GM12878 (cell line): ENCODE results near the gene KRTAP15-1. TPM values are rescaled to one million over a fixed set of nuclear protein-coding genes. Genes with fewer than 3 reads are reported as not detected.

Source experiments
- ATAC-seq: fragments of 200-7000 bp; cut with Tn5 transposase; 3 replicates; pipeline ENCODE4 v1.9.1; 2020; ENCODE audit warnings: mild to moderate bottlenecking, moderate library complexity
- BruUV-seq: library from RNA; stranded (reverse); fragments of 400-500 nt; replicated peaks from 2 replicates; lab custom pipeline; 2021; lab: Mats Ljungman, UMichigan
- CTCF ChIA-PET: fragments of 300-600 bp; sonication (Branson Sonifier 250); formaldehyde crosslinking; extraction: SDS; loops from one replicate; lab custom pipeline; 2021; ENCODE audit warnings: inconsistent platforms; lab: Yijun Ruan, JAX
- POLR2A ChIA-PET: fragments of 350-600 bp; formaldehyde crosslinking; extraction: SDS; loops from one replicate; lab custom pipeline; 2021; ENCODE audit warnings: inconsistent platforms; lab: Charles Lee
- RAD21 ChIA-PET: fragments of 300-600 bp; sonication (Branson Sonifier 250); formaldehyde crosslinking; loops from one replicate; lab custom pipeline; 2023; ENCODE audit warnings: antibody characterized with exemption; ENCODE audit not compliant: unreplicated experiment; lab: Charles Lee
- SMC1A ChIA-PET: fragments of 300-600 bp; sonication (Branson Sonifier 250); formaldehyde crosslinking; loops from one replicate; lab custom pipeline; 2023; ENCODE audit not compliant: unreplicated experiment, uncharacterized antibody; lab: Charles Lee
- DNase-seq: peaks from one replicate; pipeline ENCODE4 v3.0.0-alpha.2; 2011; ENCODE audit warnings: low read depth, low spot score
- FAIRE-seq: peaks from 3 replicates; lab custom pipeline; 2011; peaks lifted over from hg19 to GRCh38; lab: Jason Lieb, UNC
- H2AFZ ChIP-seq: 2 replicates; pipeline ENCODE4 v1.6.0; 2011; ENCODE audit warnings: low read depth, low read length, control low read depth; ENCODE audit not compliant: control insufficient read depth
- H3K27ac ChIP-seq: 2 replicates; pipeline ENCODE4 v1.5.1; 2011; ENCODE audit warnings: control low read depth; ENCODE audit not compliant: control insufficient read depth, insufficient read depth
- H3K27me3 ChIP-seq, 2 experiments: replicated peaks in 1 of 2; 2 replicates each; pipeline versions ENCODE4 v1.6.0 to v1.6.1; 2011; ENCODE audit warnings: low read length in 1 of 2; ENCODE audit not compliant: control insufficient read depth in 2 of 2, insufficient read depth in 2 of 2
- H3K36me3 ChIP-seq, 2 experiments: 2 replicates each; pipeline ENCODE4 v1.5.1; 2011; ENCODE audit warnings: low read length in 1 of 2; ENCODE audit not compliant: control insufficient read depth in 2 of 2, insufficient read depth in 2 of 2
- H3K4me1 ChIP-seq: 2 replicates; pipeline ENCODE4 v1.6.1; 2011; ENCODE audit warnings: mild to moderate bottlenecking, low read length, moderate library complexity, mixed read lengths; ENCODE audit not compliant: control insufficient read depth, insufficient read depth
- H3K4me2 ChIP-seq: 2 replicates; pipeline ENCODE4 v1.6.0; 2011; ENCODE audit warnings: control low read depth; ENCODE audit not compliant: control insufficient read depth, insufficient read depth
- H3K4me3 ChIP-seq: fragments of 200-600 bp; sonication (generic); 2 replicates; pipeline ENCODE4 v1.5.1; 2016
- H3K79me2 ChIP-seq: 2 replicates; pipeline ENCODE4 v1.6.0; 2011; ENCODE audit warnings: low read length; ENCODE audit not compliant: control insufficient read depth, insufficient read depth
- H3K9ac ChIP-seq: 2 replicates; pipeline ENCODE4 v1.8.0; 2011; ENCODE audit warnings: low read length, control low read depth, mixed read lengths; ENCODE audit not compliant: control insufficient read depth, insufficient read depth
- H3K9me3 ChIP-seq: replicated peaks from 3 replicates; pipeline ENCODE4 v1.5.1; 2011; ENCODE audit warnings: mild to moderate bottlenecking, low read length; ENCODE audit not compliant: control insufficient read depth, insufficient read depth
- H4K20me1 ChIP-seq: 2 replicates; pipeline ENCODE4 v1.6.0; 2011; ENCODE audit not compliant: control insufficient read depth, insufficient read depth
- EGR1 ChIP-seq, 2 experiments: IDR thresholded peaks; 1 replicate in 1 of 2; 2 replicates in 1 of 2; pipeline ENCODE4 v1.6.1; 2011 to 2012; ENCODE audit warnings: low read depth in 2 of 2, low read length in 2 of 2, borderline replicate concordance in 1 of 2, mild to moderate bottlenecking in 1 of 2, moderate library complexity in 1 of 2
- PAX8 ChIP-seq: fragments of 450-650 bp; IDR thresholded peaks from 2 replicates; pipeline ENCODE4 v1.6.1; 2017; ENCODE audit warnings: mild to moderate bottlenecking, moderate library complexity
- RAD51 ChIP-seq: fragments of 450-650 bp; IDR thresholded peaks from 2 replicates; pipeline ENCODE4 v1.6.1; 2016; ENCODE audit warnings: moderate library complexity, mild to moderate bottlenecking, inconsistent platforms
- YY1 ChIP-seq: IDR thresholded peaks from 2 replicates; pipeline ENCODE4 v1.6.1; 2011; ENCODE audit warnings: low read depth, mild to moderate bottlenecking, low read length
- WGBS: methylation state at CpG from one replicate; pipeline ENCODE4 v1.1.6; 2016; ENCODE audit warnings: low lambda C conversion rate; ENCODE audit not compliant: insufficient replicate concordance, insufficient coverage; ENCODE audit errors: missing lambda C conversion rate; 5-methylcytosine and 5-hydroxymethylcytosine counted together
- in situ Hi-C: fragments of 300-500 bp; cut with MboI; formaldehyde crosslinking; loops from 9 replicates; pipeline ENCODE4 v1.14.3; 2018; ENCODE audit warnings: mixed read lengths
- intact Hi-C: fragments of 100-400 bp; cut with micrococcal nuclease; formaldehyde crosslinking; loops from one replicate; pipeline ENCODE4 v1.14.2; 2022; ENCODE audit not compliant: unreplicated experiment
- polyA plus RNA-seq, 11 experiments: library from polyadenylated mRNA; depleted of rRNA in 4 of 11; unstranded in 6 of 11; stranded (reverse) in 5 of 11; fragments of >200 nt; fragmentation: Nextera tagmentation in 4 of 11; fragmentation: Illumina TruSeq in 1 of 11; extraction: Ambion mirVana in 4 of 11; extraction: Trizol in 1 of 11; gene quantifications; 1 replicate in 1 of 11; 2 replicates in 10 of 11; pipeline versions ENCODE4 v1.2.1 to v1.2.3, GENCODE V29; 2011 to 2016; ENCODE audit warnings: inconsistent platforms in 2 of 11, missing spikeins in 2 of 11, low read depth in 1 of 11
- total RNA-seq, 4 experiments: library from RNA; depleted of rRNA in 3 of 4; stranded (reverse); fragments of >200 nt in 3 of 4; fragmentation: Illumina TruSeq in 1 of 4; extraction: Trizol in 1 of 4; gene quantifications; 2 replicates each; pipeline versions ENCODE4 v1.2.1 to v1.2.3, GENCODE V29; 2013 to 2021
- TF ChIP-seq, protein P1 (sequence below), 3 experiments: IDR thresholded peaks in 2 of 3; conservative IDR thresholded peaks in 1 of 3; 2 replicates each; pipeline ENCODE4 v1.5.1; 2011; ENCODE audit warnings: low read depth in 3 of 3, low read length in 3 of 3, mild to moderate bottlenecking in 3 of 3, control low read depth in 2 of 3, moderate library complexity in 2 of 3, inconsistent platforms in 1 of 3, mixed read lengths in 1 of 3; ENCODE audit not compliant: control insufficient read depth in 2 of 3, insufficient read depth in 1 of 3; ENCODE audit errors: extremely low read depth in 1 of 3
- TF ChIP-seq, protein P2 (sequence below): IDR thresholded peaks from 2 replicates; pipeline ENCODE4 v1.6.1; 2012; ENCODE audit warnings: low read depth, low read length, improper control_type of control experiment
- TF ChIP-seq, protein P3 (sequence below): IDR thresholded peaks from 2 replicates; pipeline ENCODE4 v1.6.1; 2012; ENCODE audit warnings: low read depth, low read length, improper control_type of control experiment
- TF ChIP-seq, protein P4 (sequence below): IDR thresholded peaks from 2 replicates; pipeline ENCODE4 v1.6.1; 2011; ENCODE audit warnings: borderline replicate concordance, low read depth, mild to moderate bottlenecking, moderate library complexity, low read length; ENCODE audit not compliant: insufficient read depth, poor library complexity, severe bottlenecking
- TF ChIP-seq, protein P5 (sequence below): fragments of 450-650 bp; IDR thresholded peaks from 2 replicates; pipeline ENCODE4 v1.6.1; 2016; ENCODE audit warnings: mild to moderate bottlenecking

The KRTAP15-1 gene
- total and polyA plus RNA-seq, 10 of the 15 experiments (the other 5 are each of a cell fraction or from before 2014, with no cell fraction given): not detected

DNA sequence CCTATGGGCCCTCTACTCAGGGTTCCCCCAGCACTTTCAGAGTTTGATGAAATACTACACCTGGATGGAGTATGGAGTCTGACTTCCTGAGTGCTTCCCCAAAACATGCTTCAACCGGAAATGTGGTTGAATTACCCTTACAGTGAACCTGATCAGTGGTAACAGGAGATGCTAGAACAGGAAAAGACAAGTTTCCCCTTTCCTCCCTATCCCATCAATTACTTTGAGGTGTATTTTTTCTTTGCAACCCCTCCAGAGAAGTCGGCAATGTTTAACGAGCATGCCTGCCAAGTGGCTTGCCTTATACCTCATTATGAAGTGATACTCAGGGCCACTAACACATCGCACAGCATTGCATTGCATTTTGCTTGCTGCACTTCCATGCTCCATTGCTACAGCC, 7.0 kb downstream of the KRTAP15-1 start (continued):
- TF ChIP-seq, protein P1, sequence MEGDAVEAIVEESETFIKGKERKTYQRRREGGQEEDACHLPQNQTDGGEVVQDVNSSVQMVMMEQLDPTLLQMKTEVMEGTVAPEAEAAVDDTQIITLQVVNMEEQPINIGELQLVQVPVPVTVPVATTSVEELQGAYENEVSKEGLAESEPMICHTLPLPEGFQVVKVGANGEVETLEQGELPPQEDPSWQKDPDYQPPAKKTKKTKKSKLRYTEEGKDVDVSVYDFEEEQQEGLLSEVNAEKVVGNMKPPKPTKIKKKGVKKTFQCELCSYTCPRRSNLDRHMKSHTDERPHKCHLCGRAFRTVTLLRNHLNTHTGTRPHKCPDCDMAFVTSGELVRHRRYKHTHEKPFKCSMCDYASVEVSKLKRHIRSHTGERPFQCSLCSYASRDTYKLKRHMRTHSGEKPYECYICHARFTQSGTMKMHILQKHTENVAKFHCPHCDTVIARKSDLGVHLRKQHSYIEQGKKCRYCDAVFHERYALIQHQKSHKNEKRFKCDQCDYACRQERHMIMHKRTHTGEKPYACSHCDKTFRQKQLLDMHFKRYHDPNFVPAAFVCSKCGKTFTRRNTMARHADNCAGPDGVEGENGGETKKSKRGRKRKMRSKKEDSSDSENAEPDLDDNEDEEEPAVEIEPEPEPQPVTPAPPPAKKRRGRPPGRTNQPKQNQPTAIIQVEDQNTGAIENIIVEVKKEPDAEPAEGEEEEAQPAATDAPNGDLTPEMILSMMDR (IDR thresholded peaks at IDR 0.05 in 2 of 3, conservative IDR thresholded peaks at IDR 0.05 in 1 of 3; ENCODE audit: control insufficient read depth in 2 of 3, extremely low read depth in 1 of 3, insufficient read depth in 1 of 3, low read depth in 3 of 3, low read length in 3 of 3): no peak
- TF ChIP-seq, protein P2, sequence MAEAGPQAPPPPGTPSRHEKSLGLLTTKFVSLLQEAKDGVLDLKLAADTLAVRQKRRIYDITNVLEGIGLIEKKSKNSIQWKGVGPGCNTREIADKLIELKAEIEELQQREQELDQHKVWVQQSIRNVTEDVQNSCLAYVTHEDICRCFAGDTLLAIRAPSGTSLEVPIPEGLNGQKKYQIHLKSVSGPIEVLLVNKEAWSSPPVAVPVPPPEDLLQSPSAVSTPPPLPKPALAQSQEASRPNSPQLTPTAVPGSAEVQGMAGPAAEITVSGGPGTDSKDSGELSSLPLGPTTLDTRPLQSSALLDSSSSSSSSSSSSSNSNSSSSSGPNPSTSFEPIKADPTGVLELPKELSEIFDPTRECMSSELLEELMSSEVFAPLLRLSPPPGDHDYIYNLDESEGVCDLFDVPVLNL: no peak

DNA sequence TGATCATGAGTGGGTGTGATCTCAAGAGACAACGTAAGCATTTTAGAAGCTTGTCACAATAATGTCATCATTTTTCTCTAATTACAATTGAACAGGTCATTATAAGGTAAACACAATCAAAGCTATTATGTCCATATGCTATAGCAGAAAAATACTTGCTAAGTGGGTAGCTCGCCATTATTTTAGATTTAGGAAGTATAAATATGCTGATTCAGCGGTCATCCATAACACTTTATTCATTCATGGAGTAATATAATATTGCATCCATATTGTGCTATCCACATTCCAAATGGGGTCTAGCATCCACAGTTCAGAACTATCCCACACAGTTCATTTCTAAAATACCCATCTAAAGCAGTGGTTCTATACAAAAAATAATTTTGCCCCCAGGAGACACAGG, 8.4 kb downstream of the KRTAP15-1 start:
- Histone ChIP-seq H4K20me1 (no peaks in the 10 kb centered on the region), H3K27me3 (no peaks in the 10 kb centered on the region), H3K79me2 (no peaks in the 10 kb centered on the region), H3K4me2 (no peak overlapping the region), H3K9me3 (no peaks in the 10 kb centered on the region), H3K4me1 (no peaks in the 10 kb centered on the region), H3K36me3 (no peaks in the 10 kb centered on the region), H3K9ac (no peak overlapping the region), H3K4me3 (no peak overlapping the region), H2AFZ (no peak overlapping the region), H3K27ac (no peak overlapping the region)
- intact Hi-C loops (loop anchor here (10.0 kb wide), 1 partner anchor 56 kb away; the partner anchor contains the start of gene KRTAP19-5), in situ Hi-C loops (no loop called here)
- no peak for ATAC-seq
- no peak for FAIRE-seq
- ChIA-PET RAD21 (no interaction called here), CTCF (no interaction called here), SMC1A (no interaction called here), POLR2A (interaction anchor here (0.6 kb wide), 2 partner anchors 34 to 215 kb away, joined by 3 to 4 read pairs; no protein-coding TSS in a partner anchor)
- WGBS: 21% methylated on average over 3 of the region's 3 CpGs
- no TSS peak for BruUV-seq
- DNase-seq: no peak
- TF ChIP-seq, protein P3, sequence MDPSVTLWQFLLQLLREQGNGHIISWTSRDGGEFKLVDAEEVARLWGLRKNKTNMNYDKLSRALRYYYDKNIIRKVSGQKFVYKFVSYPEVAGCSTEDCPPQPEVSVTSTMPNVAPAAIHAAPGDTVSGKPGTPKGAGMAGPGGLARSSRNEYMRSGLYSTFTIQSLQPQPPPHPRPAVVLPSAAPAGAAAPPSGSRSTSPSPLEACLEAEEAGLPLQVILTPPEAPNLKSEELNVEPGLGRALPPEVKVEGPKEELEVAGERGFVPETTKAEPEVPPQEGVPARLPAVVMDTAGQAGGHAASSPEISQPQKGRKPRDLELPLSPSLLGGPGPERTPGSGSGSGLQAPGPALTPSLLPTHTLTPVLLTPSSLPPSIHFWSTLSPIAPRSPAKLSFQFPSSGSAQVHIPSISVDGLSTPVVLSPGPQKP: no peak
- TF ChIP-seq RAD51 (no peak), YY1 (no peak), EGR1 (IDR thresholded peaks at IDR 0.05; ENCODE audit: borderline replicate concordance in 1 of 2, low read depth in 2 of 2, low read length in 2 of 2) (no peak), PAX8 (no peak)
- TF ChIP-seq, protein P4, sequence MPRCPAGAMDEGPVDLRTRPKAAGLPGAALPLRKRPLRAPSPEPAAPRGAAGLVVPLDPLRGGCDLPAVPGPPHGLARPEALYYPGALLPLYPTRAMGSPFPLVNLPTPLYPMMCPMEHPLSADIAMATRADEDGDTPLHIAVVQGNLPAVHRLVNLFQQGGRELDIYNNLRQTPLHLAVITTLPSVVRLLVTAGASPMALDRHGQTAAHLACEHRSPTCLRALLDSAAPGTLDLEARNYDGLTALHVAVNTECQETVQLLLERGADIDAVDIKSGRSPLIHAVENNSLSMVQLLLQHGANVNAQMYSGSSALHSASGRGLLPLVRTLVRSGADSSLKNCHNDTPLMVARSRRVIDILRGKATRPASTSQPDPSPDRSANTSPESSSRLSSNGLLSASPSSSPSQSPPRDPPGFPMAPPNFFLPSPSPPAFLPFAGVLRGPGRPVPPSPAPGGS: no peak
- TF ChIP-seq, protein P5, sequence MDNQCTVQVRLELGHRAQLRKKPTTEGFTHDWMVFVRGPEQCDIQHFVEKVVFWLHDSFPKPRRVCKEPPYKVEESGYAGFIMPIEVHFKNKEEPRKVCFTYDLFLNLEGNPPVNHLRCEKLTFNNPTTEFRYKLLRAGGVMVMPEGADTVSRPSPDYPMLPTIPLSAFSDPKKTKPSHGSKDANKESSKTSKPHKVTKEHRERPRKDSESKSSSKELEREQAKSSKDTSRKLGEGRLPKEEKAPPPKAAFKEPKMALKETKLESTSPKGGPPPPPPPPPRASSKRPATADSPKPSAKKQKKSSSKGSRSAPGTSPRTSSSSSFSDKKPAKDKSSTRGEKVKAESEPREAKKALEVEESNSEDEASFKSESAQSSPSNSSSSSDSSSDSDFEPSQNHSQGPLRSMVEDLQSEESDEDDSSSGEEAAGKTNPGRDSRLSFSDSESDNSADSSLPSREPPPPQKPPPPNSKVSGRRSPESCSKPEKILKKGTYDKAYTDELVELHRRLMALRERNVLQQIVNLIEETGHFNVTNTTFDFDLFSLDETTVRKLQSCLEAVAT: no peak
- TF ChIP-seq, protein P2: no peak
